ENCODE measurements around the gene PPIL6.
"Not testable (repeated sequence)": the region's sequence is repeated elsewhere in the genome, so short reads cannot be mapped to it uniquely, and the experiment has no call there.

Gene PPIL6

GRCh38 chr6:109466212-109466923 lies 25.9 kb upstream of the PPIL6 start:
- no peak for DNase-seq (ENCODE audit: low read depth, low spot score)

DNA sequence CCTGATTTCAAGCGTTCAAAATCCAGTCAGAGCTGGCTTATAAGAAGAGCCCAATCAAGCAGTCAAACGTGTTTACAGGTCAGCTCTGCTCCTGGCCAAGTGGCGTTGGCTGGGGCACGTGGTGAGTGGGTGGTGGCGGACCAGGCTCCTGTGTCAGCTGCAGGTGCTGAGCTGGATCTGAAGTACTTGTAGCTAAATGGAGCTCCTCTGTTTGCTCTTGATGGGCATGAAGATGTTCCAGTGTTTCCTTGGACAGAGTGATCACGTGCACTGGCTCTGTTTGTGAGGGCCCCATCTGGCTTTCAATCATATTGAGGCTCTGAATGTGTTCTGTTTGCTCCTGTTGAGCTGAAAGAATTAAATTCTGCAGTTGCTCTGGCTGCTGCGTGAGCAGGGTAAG lies 25.3 kb upstream of the PPIL6 start:
- no peak for DNase-seq (ENCODE audit: low read depth, low spot score)

DNA sequence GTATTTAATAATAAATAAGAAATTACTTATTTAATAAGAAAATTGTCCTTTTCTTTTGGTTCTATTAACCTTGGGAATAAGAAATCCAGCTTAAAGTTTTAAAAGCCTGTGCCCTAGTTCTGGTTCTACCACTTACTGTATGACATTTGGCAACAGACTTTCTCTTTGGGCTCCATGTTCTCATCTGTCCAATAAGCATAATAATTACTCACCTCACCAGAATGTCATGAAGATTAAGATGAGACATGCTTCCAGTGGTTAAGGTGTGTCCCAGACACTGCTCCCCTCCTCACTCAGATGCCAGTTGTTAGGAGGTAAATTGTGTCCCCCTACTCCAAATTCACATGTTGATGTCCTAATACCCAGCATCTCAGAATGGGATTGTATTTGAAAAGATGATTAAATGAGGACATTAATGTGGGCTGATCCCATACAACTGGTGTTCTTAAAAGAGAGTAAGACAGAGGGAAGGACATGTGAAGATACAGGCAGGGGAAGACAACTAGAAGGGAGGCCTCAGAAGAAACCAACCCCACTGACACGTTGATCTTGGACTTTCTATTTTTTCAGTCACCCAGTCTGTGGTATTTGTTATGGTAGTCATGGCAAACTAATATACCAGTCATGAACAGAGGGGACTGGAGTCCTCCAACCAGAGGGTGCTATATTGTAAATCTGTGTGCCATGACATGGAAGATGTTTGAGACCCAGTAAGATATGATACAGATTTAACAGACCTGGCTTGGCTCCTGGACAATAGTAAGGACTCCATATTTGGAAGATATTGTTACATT lies 21.5 kb upstream of the PPIL6 start:
- DNase-seq (ENCODE audit: low read depth, low spot score) = no peak

DNA sequence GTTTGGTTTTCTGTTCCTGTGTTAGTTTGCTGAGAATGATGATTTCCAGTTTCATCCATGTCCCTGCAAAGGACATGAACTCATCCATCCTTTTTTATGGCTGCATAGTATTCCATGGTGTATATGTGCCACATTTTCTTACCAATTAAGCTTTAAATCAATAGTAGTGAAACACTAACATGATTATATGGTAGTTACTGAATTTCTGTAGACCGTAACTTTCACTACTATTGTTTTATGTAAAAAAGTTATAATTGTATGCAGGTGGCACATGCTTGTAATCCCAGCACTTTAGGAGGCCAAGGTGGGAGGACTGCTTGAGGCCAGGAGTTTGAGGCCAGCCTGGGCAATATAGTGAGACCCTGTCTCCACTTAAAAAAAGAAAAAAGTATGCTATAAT lies 20.8 kb upstream of the PPIL6 start:
- not testable (repeated sequence) for DNase-seq (ENCODE audit: low read depth, low spot score)

DNA sequence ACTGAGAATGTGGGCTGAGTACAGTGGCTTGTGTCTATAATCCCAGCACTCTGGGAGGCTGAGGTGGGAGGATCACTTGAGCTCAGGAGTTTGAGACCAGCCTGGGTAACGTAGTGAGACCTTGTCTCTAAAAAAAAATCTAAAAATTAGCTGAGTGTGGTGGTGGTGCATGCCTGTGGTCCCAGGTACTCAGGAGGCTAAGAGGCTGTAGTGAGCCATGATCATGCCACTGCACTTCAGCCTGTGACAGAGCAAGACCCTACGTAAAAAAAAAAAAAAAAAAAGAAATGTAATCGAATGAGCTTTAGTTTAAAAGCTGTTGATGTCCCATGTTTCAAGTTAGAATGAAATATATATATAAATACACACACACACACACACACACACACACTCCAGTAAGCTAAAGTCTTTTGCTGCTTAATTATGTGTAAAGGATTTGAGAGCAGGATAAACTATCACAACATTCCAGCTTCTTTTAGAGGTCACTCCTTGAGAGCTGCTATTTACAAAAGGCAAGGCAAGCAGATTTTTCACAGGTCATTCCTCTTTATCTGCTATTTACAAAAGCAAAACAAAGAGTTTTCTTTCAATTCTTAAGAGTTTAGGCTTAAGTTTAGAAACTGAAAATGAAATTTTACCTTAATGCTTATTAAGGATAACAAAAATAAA lies 19.9 kb upstream of the PPIL6 start:
- no peak for DNase-seq (ENCODE audit: low read depth, low spot score)

GRCh38 chr6:109458774-109459531 lies 18.5 kb upstream of the PPIL6 start:
- no peak for DNase-seq (ENCODE audit: low read depth, low spot score)

DNA sequence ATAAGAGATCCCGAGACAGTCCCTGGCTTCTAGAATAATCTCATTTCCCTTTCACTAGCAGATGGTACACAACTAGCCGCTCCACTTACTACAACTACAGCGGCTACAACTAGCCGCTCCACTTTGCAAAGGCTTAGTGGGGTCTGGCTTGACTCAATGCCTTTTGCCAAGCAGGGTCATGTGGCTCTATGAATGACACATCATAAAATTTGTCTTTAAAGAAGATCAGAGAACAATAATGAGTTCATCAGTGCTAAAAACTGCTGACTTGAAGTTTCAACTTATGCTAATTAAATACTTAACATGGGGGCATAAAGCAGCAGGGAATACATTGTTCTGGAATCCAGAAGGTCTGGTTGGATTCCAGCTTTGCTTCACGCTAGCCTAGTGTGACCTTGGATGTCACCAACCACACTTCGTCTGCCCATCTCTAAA lies 17.2 kb upstream of the PPIL6 start:
- no peak for DNase-seq (ENCODE audit: low read depth, low spot score)

DNA sequence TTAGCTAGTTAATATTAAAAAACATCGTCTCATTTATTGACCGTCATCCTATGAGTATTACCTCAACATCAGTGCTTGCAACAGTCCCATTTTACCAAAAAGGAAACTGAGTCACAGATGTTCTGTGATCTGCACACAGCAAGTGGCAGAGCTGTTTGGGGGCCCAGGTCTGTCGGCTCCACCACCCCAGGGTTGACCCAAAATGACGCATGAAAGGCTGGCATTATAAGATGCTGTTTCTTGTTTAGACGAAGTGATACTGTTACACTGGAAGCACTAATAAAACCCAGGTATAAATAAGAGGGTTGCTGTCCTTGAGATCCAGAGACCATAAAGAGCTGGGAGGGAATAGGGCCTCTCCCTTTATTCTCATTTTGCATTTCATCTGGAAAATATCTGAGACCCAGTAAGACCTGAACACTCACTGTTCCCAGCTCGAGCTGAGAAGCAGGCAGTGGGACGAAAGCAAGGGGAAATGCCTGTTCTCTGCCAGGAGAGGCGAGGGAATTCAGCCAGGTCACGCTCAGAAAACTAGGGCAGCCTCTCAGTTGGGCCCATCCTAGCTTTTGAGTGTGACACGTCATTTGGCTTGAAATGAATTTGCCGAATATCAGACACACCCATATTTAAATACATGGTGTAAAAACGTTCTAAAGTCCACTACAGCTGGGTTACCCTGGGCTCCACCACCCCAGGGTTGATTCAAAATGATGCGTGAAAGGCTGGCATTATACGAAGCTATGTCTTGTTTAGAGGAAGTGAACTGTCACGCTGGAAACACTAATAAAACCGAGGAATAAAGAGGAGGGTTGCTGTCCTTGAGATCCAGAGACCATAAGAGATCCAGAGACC lies 16.5 kb upstream of the PPIL6 start:
- no peak for DNase-seq (ENCODE audit: low read depth, low spot score)

DNA sequence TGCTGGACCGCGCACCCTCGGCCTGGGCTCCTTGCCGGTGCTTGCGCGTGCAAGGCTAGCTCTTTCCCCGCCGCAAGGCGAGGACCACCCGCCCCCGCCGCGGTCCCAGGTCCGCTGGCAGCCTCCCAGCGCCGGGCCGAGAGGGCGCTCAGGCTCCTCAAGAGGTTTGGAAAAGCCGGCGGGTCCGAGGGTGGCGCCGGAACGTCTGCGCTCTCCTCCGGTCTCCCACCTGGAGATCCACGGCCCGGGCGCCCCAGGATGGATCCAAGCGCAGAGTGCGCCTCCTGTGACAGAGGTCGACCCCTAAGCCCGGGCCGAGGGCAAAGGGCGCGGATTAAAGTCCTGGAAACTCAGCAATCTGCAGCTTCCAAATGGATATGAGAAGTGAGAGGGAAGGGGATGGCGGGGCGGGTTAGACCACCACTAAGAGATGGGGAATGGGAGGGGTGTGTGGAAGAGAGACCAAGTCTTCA lies 15.7 kb upstream of the PPIL6 start:
- DNase-seq (ENCODE audit: low read depth, low spot score) = no peak

GRCh38 chr6:109455437-109456110 lies 15.1 kb upstream of the PPIL6 start, which contains the start of gene MICAL1:
MICAL1 (minus strand) TSS chr6:109455772; CDS start chr6:109454196, 1,576 bp downstream.
- DNase-seq (ENCODE audit: low read depth, low spot score) = peak; percentile 52

DNA sequence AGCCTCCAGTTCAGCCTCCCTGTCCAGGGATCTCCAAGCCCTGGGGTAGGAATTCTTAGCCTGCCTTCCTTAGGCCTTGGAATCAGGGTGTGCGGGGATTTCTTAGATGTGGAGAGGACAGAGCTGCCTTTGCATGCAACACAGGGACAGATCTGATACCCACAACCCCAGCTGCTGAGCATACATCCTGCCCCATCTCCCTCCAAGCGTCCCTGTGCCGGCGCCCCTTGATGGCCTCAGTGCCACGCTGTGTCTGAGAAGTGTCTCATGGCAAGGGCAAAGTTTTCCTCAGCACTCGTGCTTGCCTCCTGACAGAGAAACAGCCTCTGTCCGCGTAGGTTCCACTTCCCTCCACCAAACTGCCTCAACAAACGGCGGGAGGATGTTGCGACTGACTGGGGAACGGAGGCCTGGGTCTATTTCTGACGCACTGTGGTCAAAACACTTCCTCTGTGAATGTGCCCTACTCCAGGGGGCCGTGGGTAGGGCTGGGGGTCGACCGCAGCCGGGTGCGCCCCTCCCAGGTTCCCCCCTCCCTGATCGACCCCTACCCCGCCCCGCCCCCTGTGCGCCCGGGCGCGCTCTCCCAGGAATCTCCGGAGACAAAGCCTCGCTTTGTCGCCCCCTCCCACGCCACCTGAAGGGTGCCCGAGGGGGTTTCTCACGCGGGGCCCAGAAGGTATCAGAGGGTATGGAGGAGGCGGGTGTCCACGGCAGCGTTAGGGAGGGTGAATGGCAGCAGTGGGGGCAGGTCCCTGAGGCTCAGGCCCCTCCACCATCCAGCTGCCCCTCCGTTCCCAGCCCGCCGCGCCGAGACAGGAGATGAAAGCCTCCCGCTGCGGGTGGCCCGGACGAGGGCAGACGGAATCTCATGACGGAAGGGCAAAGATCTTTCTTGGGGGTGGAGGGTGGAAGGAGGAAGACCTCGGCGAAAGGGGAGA lies 14.3 kb upstream of the PPIL6 start:
- no peak for DNase-seq (ENCODE audit: low read depth, low spot score)

DNA sequence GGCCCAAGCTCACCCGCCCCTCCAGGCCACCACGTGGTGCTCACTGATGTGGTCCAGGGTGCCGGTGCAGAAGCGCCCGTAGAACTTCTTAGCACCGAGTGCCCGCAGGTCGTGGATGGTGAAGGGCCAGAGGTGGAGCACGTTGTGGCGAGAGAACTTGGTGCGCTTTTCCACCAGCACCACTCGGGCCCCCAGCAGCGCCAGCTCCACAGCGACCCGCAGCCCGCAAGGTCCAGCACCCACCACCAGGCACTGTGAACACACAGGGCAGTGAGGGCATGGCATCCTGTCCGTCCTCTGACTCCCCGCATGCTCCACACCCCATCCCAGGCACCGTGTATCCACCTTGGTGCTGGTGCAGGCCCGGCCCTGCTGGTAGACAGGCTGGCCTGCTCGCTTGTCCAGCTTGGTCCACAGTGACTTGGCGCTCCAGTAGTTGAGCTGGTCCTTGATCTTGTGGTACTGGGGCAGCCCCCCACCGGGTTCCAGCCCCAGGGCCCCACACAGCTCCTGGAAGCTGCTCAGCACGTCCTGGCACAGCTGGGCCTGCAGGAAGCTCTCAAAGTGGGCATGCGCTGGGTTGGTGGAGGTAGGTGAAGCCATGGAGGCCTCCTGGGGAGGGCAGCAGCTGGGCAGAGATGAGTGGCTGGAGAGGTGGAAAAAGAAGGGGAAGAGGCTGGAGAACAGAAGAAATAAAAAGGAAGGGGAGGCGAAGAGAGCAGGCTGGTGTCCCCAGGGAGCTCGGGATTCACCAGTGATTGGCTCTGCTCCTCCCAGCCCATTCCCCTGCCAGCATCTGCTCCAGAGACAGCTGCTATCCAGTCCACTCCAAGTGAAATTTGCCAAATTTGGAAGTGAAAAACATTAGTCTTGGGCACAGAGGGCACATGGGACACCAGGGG lies 13.4 kb upstream of the PPIL6 start:
- DNase-seq (ENCODE audit: low read depth, low spot score) = no peak

GRCh38 chr6:109453156-109453555 lies 12.7 kb upstream of the PPIL6 start:
- no peak for DNase-seq (ENCODE audit: low read depth, low spot score)

- no peak for DNase-seq (ENCODE audit: low read depth, low spot score)
Observed at GRCh38 chr6:109452181-109452580, 11.8 kb upstream of the PPIL6 start.

- no peak for DNase-seq (ENCODE audit: low read depth, low spot score)
Observed at GRCh38 chr6:109451376-109451775, 10.9 kb upstream of the PPIL6 start.

GRCh38 chr6:109450801-109451200 lies 10.4 kb upstream of the PPIL6 start:
- DNase-seq (ENCODE audit: low read depth, low spot score) = no peak

DNA sequence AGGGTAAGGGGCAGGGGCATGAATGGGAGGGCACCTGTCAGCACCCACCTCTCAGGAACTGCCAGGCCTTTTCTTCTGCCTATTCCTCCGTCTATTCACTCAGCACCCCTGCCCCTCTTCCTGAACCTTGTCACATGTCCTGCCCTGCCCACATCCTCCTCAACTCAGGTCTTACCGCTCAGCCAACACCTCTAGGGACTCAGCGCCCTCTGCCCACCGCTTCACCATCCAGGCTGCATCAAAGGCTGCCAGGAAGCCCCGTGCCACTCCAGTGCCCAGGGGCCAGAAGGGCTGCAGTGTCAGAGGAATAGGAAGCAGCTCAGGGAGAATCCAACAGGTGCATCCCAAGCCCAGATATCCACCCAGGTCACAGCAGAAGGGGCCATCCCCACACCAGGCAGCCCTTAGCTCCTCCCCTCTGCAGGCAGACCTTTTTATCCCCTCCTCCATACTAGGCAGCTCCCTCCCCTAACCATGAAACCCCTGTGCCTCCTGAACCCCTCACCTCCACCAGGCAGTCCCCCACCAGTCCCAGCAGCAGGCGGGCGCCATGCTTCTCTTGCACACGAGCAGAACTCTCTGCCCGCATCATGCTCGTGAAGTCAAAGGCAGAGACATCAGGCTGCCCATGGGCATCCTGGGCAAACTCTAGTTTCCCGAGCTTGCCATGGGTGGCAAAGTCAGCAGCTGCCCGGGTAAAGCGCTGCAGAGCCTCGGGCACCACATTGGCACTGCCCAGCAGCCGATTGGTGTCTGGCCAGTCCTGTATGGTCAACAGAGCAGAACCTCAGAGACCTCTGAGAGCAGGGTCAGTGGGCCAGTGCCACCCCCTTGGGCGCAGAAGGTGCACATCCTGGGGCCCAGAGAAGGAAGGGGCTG lies 9.6 kb upstream of the PPIL6 start:
- no peak for DNase-seq (ENCODE audit: low read depth, low spot score)
